Measurements from ENCODE around the gene DBF4. TPM values are rescaled to one million over a fixed set of nuclear protein-coding genes. Genes with fewer than 3 reads are reported as not detected.
"Not testable (repeated sequence)": the region's sequence is repeated elsewhere in the genome, so short reads cannot be mapped to it uniquely, and the experiment has no call there.

DBF4 gene
- total RNA-seq, 1 experiment from 2014 or later: 48.8 TPM

DNA sequence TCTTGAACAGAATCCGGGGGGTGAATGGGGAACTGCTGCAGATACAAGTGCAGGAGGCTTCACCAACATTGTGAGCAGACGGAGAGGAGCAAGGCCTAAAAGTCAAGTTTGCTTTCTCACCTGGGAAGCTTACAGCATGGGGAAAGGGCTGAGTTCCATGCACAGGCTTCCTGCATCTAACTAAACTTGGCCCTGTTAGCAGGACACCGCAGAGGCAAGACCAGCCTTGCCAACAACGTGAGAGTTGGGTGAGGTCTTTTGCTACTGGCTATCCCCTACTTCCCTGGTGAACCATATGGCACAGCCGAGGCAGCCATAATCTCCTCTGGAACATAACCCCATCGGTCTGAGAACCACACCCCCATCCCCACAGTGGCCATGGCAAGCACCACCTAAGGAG, 43.6 kb downstream of the DBF4 start:
- in situ Hi-C loops (cut with HindIII; ENCODE audit: low pct_unique_long_range_greater_than_20kb, low sequenced_read_pairs) (no loop called here), intact Hi-C loops (cut with micrococcal nuclease; ENCODE audit: unreplicated experiment) (loop anchor here (10.0 kb wide), 1 partner anchor 195 kb away; no protein-coding TSS in a partner anchor)
- Histone ChIP-seq H3K27ac (ENCODE audit: low read length) (no peak overlapping the region), H3K36me3 (ENCODE audit: control insufficient read depth, insufficient read depth, low read length) (no peaks in the 10 kb centered on the region), H3K9me3 (ENCODE audit: control insufficient read depth, insufficient read depth, low read depth, low read length) (no peaks in the 10 kb centered on the region), H3K4me1 (ENCODE audit: control insufficient read depth, insufficient read depth, low read length) (no peaks in the 10 kb centered on the region), H3K4me3 (ENCODE audit: low read depth in 2 of 2, low read length in 2 of 2) (no peak overlapping the region), H3K27me3 (ENCODE audit: control insufficient read depth, insufficient read depth, low read length) (no peaks in the 10 kb centered on the region)
- ChIA-PET CTCF (no interaction called here), POLR2A (no interaction called here)
- DNase-seq (ENCODE audit: low read depth, low spot score): no peak
- ATAC-seq: no peak
- TF ChIP-seq SIN3A (IDR thresholded peaks at IDR 0.05; ENCODE audit: borderline replicate concordance, insufficient read depth, low read depth, low read length): no peak
- TF ChIP-seq, protein P1, sequence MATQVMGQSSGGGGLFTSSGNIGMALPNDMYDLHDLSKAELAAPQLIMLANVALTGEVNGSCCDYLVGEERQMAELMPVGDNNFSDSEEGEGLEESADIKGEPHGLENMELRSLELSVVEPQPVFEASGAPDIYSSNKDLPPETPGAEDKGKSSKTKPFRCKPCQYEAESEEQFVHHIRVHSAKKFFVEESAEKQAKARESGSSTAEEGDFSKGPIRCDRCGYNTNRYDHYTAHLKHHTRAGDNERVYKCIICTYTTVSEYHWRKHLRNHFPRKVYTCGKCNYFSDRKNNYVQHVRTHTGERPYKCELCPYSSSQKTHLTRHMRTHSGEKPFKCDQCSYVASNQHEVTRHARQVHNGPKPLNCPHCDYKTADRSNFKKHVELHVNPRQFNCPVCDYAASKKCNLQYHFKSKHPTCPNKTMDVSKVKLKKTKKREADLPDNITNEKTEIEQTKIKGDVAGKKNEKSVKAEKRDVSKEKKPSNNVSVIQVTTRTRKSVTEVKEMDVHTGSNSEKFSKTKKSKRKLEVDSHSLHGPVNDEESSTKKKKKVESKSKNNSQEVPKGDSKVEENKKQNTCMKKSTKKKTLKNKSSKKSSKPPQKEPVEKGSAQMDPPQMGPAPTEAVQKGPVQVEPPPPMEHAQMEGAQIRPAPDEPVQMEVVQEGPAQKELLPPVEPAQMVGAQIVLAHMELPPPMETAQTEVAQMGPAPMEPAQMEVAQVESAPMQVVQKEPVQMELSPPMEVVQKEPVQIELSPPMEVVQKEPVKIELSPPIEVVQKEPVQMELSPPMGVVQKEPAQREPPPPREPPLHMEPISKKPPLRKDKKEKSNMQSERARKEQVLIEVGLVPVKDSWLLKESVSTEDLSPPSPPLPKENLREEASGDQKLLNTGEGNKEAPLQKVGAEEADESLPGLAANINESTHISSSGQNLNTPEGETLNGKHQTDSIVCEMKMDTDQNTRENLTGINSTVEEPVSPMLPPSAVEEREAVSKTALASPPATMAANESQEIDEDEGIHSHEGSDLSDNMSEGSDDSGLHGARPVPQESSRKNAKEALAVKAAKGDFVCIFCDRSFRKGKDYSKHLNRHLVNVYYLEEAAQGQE (IDR thresholded peaks at IDR 0.05; ENCODE audit: insufficient read depth in 1 of 2, low read depth in 2 of 2, low read length in 1 of 2): no peak
- no peak for TF ChIP-seq TCF7L2 (IDR thresholded peaks at IDR 0.05; ENCODE audit: low read depth, low read length)
- TF ChIP-seq POLR2AphosphoS5 (IDR thresholded peaks at IDR 0.05; ENCODE audit: low read depth, low read length): no peak
- TF ChIP-seq, protein P2, sequence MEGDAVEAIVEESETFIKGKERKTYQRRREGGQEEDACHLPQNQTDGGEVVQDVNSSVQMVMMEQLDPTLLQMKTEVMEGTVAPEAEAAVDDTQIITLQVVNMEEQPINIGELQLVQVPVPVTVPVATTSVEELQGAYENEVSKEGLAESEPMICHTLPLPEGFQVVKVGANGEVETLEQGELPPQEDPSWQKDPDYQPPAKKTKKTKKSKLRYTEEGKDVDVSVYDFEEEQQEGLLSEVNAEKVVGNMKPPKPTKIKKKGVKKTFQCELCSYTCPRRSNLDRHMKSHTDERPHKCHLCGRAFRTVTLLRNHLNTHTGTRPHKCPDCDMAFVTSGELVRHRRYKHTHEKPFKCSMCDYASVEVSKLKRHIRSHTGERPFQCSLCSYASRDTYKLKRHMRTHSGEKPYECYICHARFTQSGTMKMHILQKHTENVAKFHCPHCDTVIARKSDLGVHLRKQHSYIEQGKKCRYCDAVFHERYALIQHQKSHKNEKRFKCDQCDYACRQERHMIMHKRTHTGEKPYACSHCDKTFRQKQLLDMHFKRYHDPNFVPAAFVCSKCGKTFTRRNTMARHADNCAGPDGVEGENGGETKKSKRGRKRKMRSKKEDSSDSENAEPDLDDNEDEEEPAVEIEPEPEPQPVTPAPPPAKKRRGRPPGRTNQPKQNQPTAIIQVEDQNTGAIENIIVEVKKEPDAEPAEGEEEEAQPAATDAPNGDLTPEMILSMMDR (IDR thresholded peaks at IDR 0.05): no peak
- BruUV-seq (replicated peaks): no TSS peak

DNA sequence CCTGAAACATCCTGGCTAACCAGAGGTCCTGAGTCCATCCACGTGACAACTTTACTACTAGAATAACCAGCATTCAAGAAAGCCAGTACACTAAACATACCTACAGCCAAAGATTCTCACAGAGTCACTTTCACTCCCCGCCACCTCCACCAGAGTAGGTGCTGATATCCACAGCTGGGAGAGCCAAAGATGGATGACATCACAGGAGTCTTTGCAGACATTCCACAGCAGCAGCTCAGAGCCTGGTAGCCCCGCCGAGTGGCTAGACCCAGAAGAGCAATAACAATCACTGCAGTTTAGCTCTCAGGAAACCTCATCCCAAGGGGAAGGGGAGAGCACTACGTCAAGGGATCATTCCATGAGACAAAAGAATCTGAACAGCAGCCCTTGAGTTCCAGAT, 44.3 kb downstream of the DBF4 start:
- in situ Hi-C loops (cut with HindIII; ENCODE audit: low pct_unique_long_range_greater_than_20kb, low sequenced_read_pairs) (no loop called here), intact Hi-C loops (cut with micrococcal nuclease; ENCODE audit: unreplicated experiment) (loop anchor here (10.0 kb wide), 1 partner anchor 194 kb away; no protein-coding TSS in a partner anchor)
- DNase-seq (ENCODE audit: low read depth, low spot score): no peak
- no peak for ATAC-seq
- Histone ChIP-seq H3K27me3 (ENCODE audit: control insufficient read depth, insufficient read depth, low read length) (no peaks in the 10 kb centered on the region), H3K4me3 (ENCODE audit: low read depth in 2 of 2, low read length in 2 of 2) (no peak overlapping the region), H3K9me3 (ENCODE audit: control insufficient read depth, insufficient read depth, low read depth, low read length) (no peaks in the 10 kb centered on the region), H3K27ac (ENCODE audit: low read length) (no peak overlapping the region), H3K36me3 (ENCODE audit: control insufficient read depth, insufficient read depth, low read length) (no peaks in the 10 kb centered on the region), H3K4me1 (ENCODE audit: control insufficient read depth, insufficient read depth, low read length) (no peaks in the 10 kb centered on the region)
- TF ChIP-seq SIN3A (IDR thresholded peaks at IDR 0.05; ENCODE audit: borderline replicate concordance, insufficient read depth, low read depth, low read length): no peak
- TF ChIP-seq, protein P2 (IDR thresholded peaks at IDR 0.05): no peak
- TF ChIP-seq TCF7L2 (IDR thresholded peaks at IDR 0.05; ENCODE audit: low read depth, low read length): no peak
- TF ChIP-seq, protein P1 (IDR thresholded peaks at IDR 0.05; ENCODE audit: insufficient read depth in 1 of 2, low read depth in 2 of 2, low read length in 1 of 2): no peak
- TF ChIP-seq POLR2AphosphoS5 (IDR thresholded peaks at IDR 0.05; ENCODE audit: low read depth, low read length): no peak
- ChIA-PET CTCF (interaction anchor here (0.7 kb wide), 1 partner anchor 59 kb away, joined by 4 read pairs; no protein-coding TSS in a partner anchor), POLR2A (no interaction called here)
- no TSS peak for BruUV-seq (replicated peaks)

DNA sequence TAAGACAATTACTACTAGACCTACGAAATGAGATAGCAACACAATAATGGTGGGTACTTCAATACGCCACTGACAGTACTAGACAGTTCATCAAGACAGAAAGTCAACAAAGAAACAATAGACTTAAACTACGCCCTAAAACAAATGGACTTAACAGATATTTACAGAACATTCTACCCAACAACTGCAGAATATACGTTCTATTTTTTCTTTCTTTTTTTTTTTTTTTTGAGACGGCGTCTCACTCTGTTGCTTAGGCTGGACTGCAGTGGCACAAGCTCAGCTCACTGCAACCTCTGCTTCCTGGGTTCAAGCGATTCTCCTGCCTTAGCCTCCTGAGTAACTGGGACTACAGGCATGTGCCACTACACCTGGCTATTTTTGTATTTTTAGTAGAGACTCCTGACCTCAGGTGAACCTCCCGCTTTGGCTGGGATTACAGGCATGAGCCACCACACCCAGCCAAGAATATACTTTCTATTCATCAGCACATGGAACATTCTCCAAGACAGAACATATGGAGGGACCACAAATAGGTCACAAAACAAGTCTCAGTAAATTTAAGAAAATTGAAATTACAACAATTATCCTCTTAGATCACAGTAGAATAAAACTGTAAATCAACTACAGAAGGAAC, 46.6 kb downstream of the DBF4 start:
- intact Hi-C loops (cut with micrococcal nuclease; ENCODE audit: unreplicated experiment): loop anchor here (10.0 kb wide), 1 partner anchor 192 kb away; no protein-coding TSS in a partner anchor
- CTCF ChIA-PET; POLR2A ChIA-PET; DNase-seq (ENCODE audit: low read depth, low spot score); H3K27me3 ChIP-seq (ENCODE audit: control insufficient read depth, insufficient read depth, low read length); H3K4me1 ChIP-seq (ENCODE audit: control insufficient read depth, insufficient read depth, low read length); H3K27ac ChIP-seq (ENCODE audit: low read length); ATAC-seq; H3K36me3 ChIP-seq (ENCODE audit: control insufficient read depth, insufficient read depth, low read length); H3K9me3 ChIP-seq (ENCODE audit: control insufficient read depth, insufficient read depth, low read depth, low read length); in situ Hi-C loops (cut with HindIII; ENCODE audit: low pct_unique_long_range_greater_than_20kb, low sequenced_read_pairs); H3K4me3 ChIP-seq (ENCODE audit: low read depth in 2 of 2, low read length in 2 of 2); BruUV-seq (replicated peaks): not testable (repeated sequence)
